Aorta (tissue), 5 donors: ENCODE results near the gene CAMK2D. TPM values are rescaled to one million over a fixed set of nuclear protein-coding genes. Genes with fewer than 3 reads are reported as not detected.

ENCODE experiments used
- ATAC-seq: fragments of 200-7000 bp; cut with Tn5 transposase; one replicate; pipeline ENCODE4 v1.9.1; 2022; ENCODE audit warnings: moderate library complexity; ENCODE audit not compliant: low FRiP score
- DNase-seq, 2 donors: peaks; one replicate each; pipeline ENCODE4 v3.0.0-alpha.2; 2020
- H3K27ac ChIP-seq, 2 donors: one replicate each; pipeline ENCODE4 v1.5.1; 2013; ENCODE audit warnings: low read length in 2 of 2, mild to moderate bottlenecking in 2 of 2, moderate library complexity in 2 of 2, control low read depth in 1 of 2, inconsistent platforms in 1 of 2, low read depth in 1 of 2
- H3K27me3 ChIP-seq, 2 donors: one replicate each; pipeline ENCODE4 v1.6.1; 2013; ENCODE audit warnings: control low read depth in 1 of 2, low read length in 1 of 2, mild to moderate bottlenecking in 1 of 2, moderate library complexity in 1 of 2; ENCODE audit not compliant: insufficient read depth in 2 of 2, control insufficient read depth in 1 of 2
- H3K36me3 ChIP-seq, 2 donors: one replicate each; pipeline ENCODE4 v1.6.1; 2013; ENCODE audit warnings: control low read depth in 1 of 2, low read length in 1 of 2, mild to moderate bottlenecking in 1 of 2; ENCODE audit not compliant: insufficient read depth in 2 of 2, control insufficient read depth in 1 of 2
- H3K4me1 ChIP-seq, 2 donors: one replicate each; pipeline ENCODE4 v1.6.1; 2013; ENCODE audit warnings: low read length in 2 of 2, control low read depth in 1 of 2, mild to moderate bottlenecking in 1 of 2, moderate library complexity in 1 of 2; ENCODE audit not compliant: insufficient read depth in 2 of 2, control insufficient read depth in 1 of 2
- H3K4me3 ChIP-seq, 2 donors: one replicate each; pipeline ENCODE4 v1.5.1; 2013; ENCODE audit warnings: low read length in 2 of 2, control low read depth in 1 of 2, mild to moderate bottlenecking in 1 of 2
- H3K9me3 ChIP-seq: one replicate; pipeline ENCODE4 v1.6.1; 2013; ENCODE audit warnings: mild to moderate bottlenecking, low read length; ENCODE audit not compliant: control insufficient read depth
- WGBS, 2 donors: extraction: QIAGEN DNeasy Blood & Tissue Kit; methylation state at CpG; one replicate each; pipeline ENCODE4 v1.1.7; 2013; 5-methylcytosine and 5-hydroxymethylcytosine counted together
- intact Hi-C, 2 donors: fragments of 100-400 bp; cut with DNase I; formaldehyde crosslinking; loops; one replicate each; pipeline versions ENCODE4 v1.14.2 to v1.15.0; 2022
- polyA plus RNA-seq, 2 donors: library from polyadenylated mRNA; stranded (reverse); fragments of 200-250 nt; gene quantifications; one replicate each; pipeline ENCODE4 v1.2.3, GENCODE V29; 2013
- total RNA-seq, 2 donors: library from RNA; stranded (reverse); fragmentation: NEBNext Ultra II Directional; extraction: Animal tissue kit (Norgen Biotek cat#: 25700); gene quantifications; one replicate each; pipeline ENCODE4 v1.2.1, GENCODE V29; 2021
- donor health status: healthy with polysubstance abuse.
- donor health status: Bipolar disorder and iron deficiency.
- donor health status: DM: no; HTN: no; CAD: no.
- donor health status: DM: no; HTN: no; CAD: no.
- donor health status: DM: yes; HTN: yes; CAD: no.

Gene CAMK2D
- total and polyA plus RNA-seq, 4 donors: 18.7 to 71.8 (median 37.7) TPM

GRCh38 chr4:113481820-113482219, 279.7 kb downstream of the CAMK2D start:
- ATAC-seq: peak; percentile 44
- H3K27ac ChIP-seq: no peak overlapping the region
- no peak overlapping the region for H3K4me3 ChIP-seq
- no peaks in the 10 kb centered on the region for H3K27me3 ChIP-seq
- no peaks in the 10 kb centered on the region for H3K4me1 ChIP-seq
- peaks cover 1% of the 10 kb centered on the region for H3K9me3 ChIP-seq
- intact Hi-C loops: no loop called here
- DNase-seq: no peak
- H3K36me3 ChIP-seq: peaks cover 0 to 2% of the 10 kb centered on the region in 2 donors

GRCh38 chr4:113480109-113480508, 281.4 kb downstream of the CAMK2D start:
- intact Hi-C loops: no loop called here
- no peaks in the 10 kb centered on the region for H3K27me3 ChIP-seq
- no peaks in the 10 kb centered on the region for H3K4me1 ChIP-seq
- H3K4me3 ChIP-seq: no peak overlapping the region
- WGBS, 2 donors: 92 to 98% methylated on average over 12 of the region's 12 CpGs
- no peak overlapping the region for H3K27ac ChIP-seq
- no peak for ATAC-seq
- peaks cover 1% of the 10 kb centered on the region for H3K9me3 ChIP-seq
- no peak for DNase-seq
- H3K36me3 ChIP-seq: peaks cover 2 to 3% of the 10 kb centered on the region in 2 donors

GRCh38 chr4:113478032-113478431, 283.5 kb downstream of the CAMK2D start:
- 94 to 95% methylated on average over 2 of the region's 2 CpGs for WGBS, 2 donors

GRCh38 chr4:113476800-113477199, 284.7 kb downstream of the CAMK2D start:
- peaks cover 2 to 3% of the 10 kb centered on the region in 2 donors for H3K36me3 ChIP-seq
- no peak for DNase-seq
- no peak overlapping the region for H3K4me3 ChIP-seq
- intact Hi-C loops: no loop called here
- H3K9me3 ChIP-seq: peaks cover 1% of the 10 kb centered on the region
- no peak for ATAC-seq
- H3K27ac ChIP-seq: no peak overlapping the region
- WGBS, 2 donors: 88 to 95% methylated on average over 2 of the region's 2 CpGs
- H3K4me1 ChIP-seq: peaks cover 2 to 3% of the 10 kb centered on the region in 2 donors
- H3K27me3 ChIP-seq: no peaks in the 10 kb centered on the region

More at GRCh38 chr4:113478032-113478431, 283.5 kb downstream of the CAMK2D start:
- Histone ChIP-seq H3K4me3 (no peak overlapping the region), H3K9me3 (peaks cover 1% of the 10 kb centered on the region), H3K27ac (no peak overlapping the region), H3K4me1 (peaks cover 0 to 3% of the 10 kb centered on the region in 2 donors), H3K36me3 (peaks cover 2 to 3% of the 10 kb centered on the region in 2 donors), H3K27me3 (no peaks in the 10 kb centered on the region)
- intact Hi-C loops: no loop called here
- ATAC-seq (no peak), DNase-seq (no peak)

GRCh38 chr4:113474017-113474416, 287.5 kb downstream of the CAMK2D start:
- Histone ChIP-seq H3K4me1 (peaks cover 2 to 11% of the 10 kb centered on the region in 2 donors), H3K4me3 (no peak overlapping the region), H3K36me3 (peaks cover 2 to 3% of the 10 kb centered on the region in 2 donors), H3K27ac (no peak overlapping the region), H3K9me3 (peaks cover 1% of the 10 kb centered on the region), H3K27me3 (no peaks in the 10 kb centered on the region)
- DNase-seq (no peak), ATAC-seq (no peak)
- intact Hi-C loops: loop anchor here in 1 of 2 donors (5.0 kb wide), 1 partner anchor 42 kb away; no protein-coding TSS in a partner anchor

GRCh38 chr4:113472864-113473263, 288.7 kb downstream of the CAMK2D start:
- 21 to 38% methylated on average over 1 of the region's 1 CpG for WGBS, 2 donors
- peaks cover 3 to 11% of the 10 kb centered on the region in 2 donors for H3K4me1 ChIP-seq
- intact Hi-C loops: loop anchor here in 1 of 2 donors (5.0 kb wide), 1 partner anchor 41 kb away; no protein-coding TSS in a partner anchor

GRCh38 chr4:113471146-113471860, 290.2 kb downstream of the CAMK2D start:
- no peaks in the 10 kb centered on the region for H3K27me3 ChIP-seq
- H3K9me3 ChIP-seq: no peaks in the 10 kb centered on the region
- peak; percentile 54 for ATAC-seq
- no peak for DNase-seq
- no peak overlapping the region for H3K4me3 ChIP-seq
- intact Hi-C loops: loop anchor here in 1 of 2 donors (5.0 kb wide), 1 partner anchor 39 kb away; no protein-coding TSS in a partner anchor
- WGBS, 2 donors: 2 to 8% methylated on average over 4 of the region's 4 CpGs
- H3K36me3 ChIP-seq: peaks cover 0 to 3% of the 10 kb centered on the region in 2 donors
- H3K4me1 ChIP-seq: peaks cover 3 to 11% of the 10 kb centered on the region in 2 donors
- H3K27ac ChIP-seq: peak overlapping the region; percentile 1 to 42

More at GRCh38 chr4:113472864-113473263, 288.7 kb downstream of the CAMK2D start:
- Histone ChIP-seq H3K27me3 (no peaks in the 10 kb centered on the region), H3K27ac (no peak overlapping the region), H3K36me3 (peaks cover 2 to 3% of the 10 kb centered on the region in 2 donors), H3K9me3 (peaks cover 1% of the 10 kb centered on the region), H3K4me3 (no peak overlapping the region)
- no peak for ATAC-seq
- DNase-seq: no peak

GRCh38 chr4:113469926-113470325, 291.6 kb downstream of the CAMK2D start:
- Histone ChIP-seq H3K9me3 (no peaks in the 10 kb centered on the region), H3K4me1 (peaks cover 3 to 11% of the 10 kb centered on the region in 2 donors), H3K36me3 (no peaks in the 10 kb centered on the region), H3K4me3 (no peak overlapping the region), H3K27ac (peak overlapping the region; percentile 49 to 78), H3K27me3 (no peaks in the 10 kb centered on the region)
- ATAC-seq (no peak), DNase-seq (no peak)
- WGBS, 2 donors: 98 to 100% methylated on average over 1 of the region's 1 CpG
- intact Hi-C loops: loop anchor here (2.0 to 10.0 kb wide), 4 partner anchors 25 to 285 kb away; no protein-coding TSS in a partner anchor

GRCh38 chr4:113469023-113469390, 292.5 kb downstream of the CAMK2D start:
- Histone ChIP-seq H3K9me3 (no peaks in the 10 kb centered on the region), H3K4me3 (no peak overlapping the region), H3K27ac (peak overlapping the region; percentile 69 to 78), H3K27me3 (no peaks in the 10 kb centered on the region), H3K36me3 (no peaks in the 10 kb centered on the region), H3K4me1 (peaks cover 3 to 9% of the 10 kb centered on the region in 2 donors)
- DNase-seq (no peak), ATAC-seq (no peak)
- intact Hi-C loops: loop anchor here (2.0 to 10.0 kb wide), 3 partner anchors 24 to 286 kb away; no protein-coding TSS in a partner anchor
- 83 to 92% methylated on average over 1 of the region's 1 CpG for WGBS, 2 donors
